GM12878 (cell line): ENCODE results near the gene ARMC2.

Experiments
- EZH2 ChIP-seq: IDR thresholded peaks from 2 replicates; pipeline ENCODE4 v1.6.1; 2012; ENCODE audit warnings: low read depth, mild to moderate bottlenecking, control low read depth, inconsistent platforms, low read length, borderline replicate concordance; ENCODE audit not compliant: control insufficient read depth
- FOXM1 ChIP-seq: IDR thresholded peaks from 2 replicates; pipeline ENCODE4 v1.6.1; 2012; ENCODE audit warnings: low read depth, mild to moderate bottlenecking, inconsistent platforms, low read length, moderate library complexity
- JUNB ChIP-seq: IDR thresholded peaks from 2 replicates; pipeline ENCODE4 v1.6.1; 2016; ENCODE audit warnings: antibody characterized with exemption, mild to moderate bottlenecking
- JUND ChIP-seq: IDR thresholded peaks from 2 replicates; pipeline ENCODE4 v1.6.1; 2012; ENCODE audit warnings: low read depth, mild to moderate bottlenecking, low read length, improper control_type of control experiment, moderate library complexity
- NRF1 ChIP-seq: conservative IDR thresholded peaks from 2 replicates; pipeline ENCODE4 v1.6.1; 2011; ENCODE audit warnings: mild to moderate bottlenecking, low read depth, low read length, improper control_type of control experiment
- POLR2AphosphoS5 ChIP-seq: IDR thresholded peaks from 2 replicates; pipeline ENCODE4 v1.6.1; 2011; ENCODE audit warnings: mild to moderate bottlenecking, low read length, inconsistent platforms
- RBBP5 ChIP-seq: fragments of 200-600 bp; sonication (generic); conservative IDR thresholded peaks from 2 replicates; pipeline ENCODE4 v1.6.1; 2016
- SREBF1 ChIP-seq: IDR thresholded peaks from 2 replicates; pipeline ENCODE4 v1.6.1; 2012; ENCODE audit warnings: mild to moderate bottlenecking, low read length
- TF ChIP-seq, protein P1 (sequence below), 3 experiments: IDR thresholded peaks in 2 of 3; conservative IDR thresholded peaks in 1 of 3; 2 replicates each; pipeline ENCODE4 v1.5.1; 2011; ENCODE audit warnings: low read depth in 3 of 3, low read length in 3 of 3, mild to moderate bottlenecking in 3 of 3, control low read depth in 2 of 3, moderate library complexity in 2 of 3, inconsistent platforms in 1 of 3, mixed read lengths in 1 of 3; ENCODE audit not compliant: control insufficient read depth in 2 of 3, insufficient read depth in 1 of 3; ENCODE audit errors: extremely low read depth in 1 of 3

- TF ChIP-seq NRF1 (no peak), EZH2 (no peak), SREBF1 (no peak), RBBP5 (no peak), JUND (no peak), FOXM1 (no peak), JUNB (no peak), POLR2AphosphoS5 (no peak)
- TF ChIP-seq, protein P1, sequence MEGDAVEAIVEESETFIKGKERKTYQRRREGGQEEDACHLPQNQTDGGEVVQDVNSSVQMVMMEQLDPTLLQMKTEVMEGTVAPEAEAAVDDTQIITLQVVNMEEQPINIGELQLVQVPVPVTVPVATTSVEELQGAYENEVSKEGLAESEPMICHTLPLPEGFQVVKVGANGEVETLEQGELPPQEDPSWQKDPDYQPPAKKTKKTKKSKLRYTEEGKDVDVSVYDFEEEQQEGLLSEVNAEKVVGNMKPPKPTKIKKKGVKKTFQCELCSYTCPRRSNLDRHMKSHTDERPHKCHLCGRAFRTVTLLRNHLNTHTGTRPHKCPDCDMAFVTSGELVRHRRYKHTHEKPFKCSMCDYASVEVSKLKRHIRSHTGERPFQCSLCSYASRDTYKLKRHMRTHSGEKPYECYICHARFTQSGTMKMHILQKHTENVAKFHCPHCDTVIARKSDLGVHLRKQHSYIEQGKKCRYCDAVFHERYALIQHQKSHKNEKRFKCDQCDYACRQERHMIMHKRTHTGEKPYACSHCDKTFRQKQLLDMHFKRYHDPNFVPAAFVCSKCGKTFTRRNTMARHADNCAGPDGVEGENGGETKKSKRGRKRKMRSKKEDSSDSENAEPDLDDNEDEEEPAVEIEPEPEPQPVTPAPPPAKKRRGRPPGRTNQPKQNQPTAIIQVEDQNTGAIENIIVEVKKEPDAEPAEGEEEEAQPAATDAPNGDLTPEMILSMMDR (IDR thresholded peaks at IDR 0.05 in 2 of 3, conservative IDR thresholded peaks at IDR 0.05 in 1 of 3; ENCODE audit: control insufficient read depth in 2 of 3, extremely low read depth in 1 of 3, insufficient read depth in 1 of 3, low read depth in 3 of 3, low read length in 3 of 3) = no peak
These were observed 10.0 kb upstream of the ARMC2 start for GRCh38 chr6:108838101-108838717.
